ENCODE data around the gene SEC63.
A peak's percentile ranks its signal among the peaks of the same experiment; 100 is the strongest.
"Not testable (repeated sequence)": the region's sequence is repeated elsewhere in the genome, so short reads cannot be mapped to it uniquely, and the experiment has no call there.

SEC63 gene

DNA sequence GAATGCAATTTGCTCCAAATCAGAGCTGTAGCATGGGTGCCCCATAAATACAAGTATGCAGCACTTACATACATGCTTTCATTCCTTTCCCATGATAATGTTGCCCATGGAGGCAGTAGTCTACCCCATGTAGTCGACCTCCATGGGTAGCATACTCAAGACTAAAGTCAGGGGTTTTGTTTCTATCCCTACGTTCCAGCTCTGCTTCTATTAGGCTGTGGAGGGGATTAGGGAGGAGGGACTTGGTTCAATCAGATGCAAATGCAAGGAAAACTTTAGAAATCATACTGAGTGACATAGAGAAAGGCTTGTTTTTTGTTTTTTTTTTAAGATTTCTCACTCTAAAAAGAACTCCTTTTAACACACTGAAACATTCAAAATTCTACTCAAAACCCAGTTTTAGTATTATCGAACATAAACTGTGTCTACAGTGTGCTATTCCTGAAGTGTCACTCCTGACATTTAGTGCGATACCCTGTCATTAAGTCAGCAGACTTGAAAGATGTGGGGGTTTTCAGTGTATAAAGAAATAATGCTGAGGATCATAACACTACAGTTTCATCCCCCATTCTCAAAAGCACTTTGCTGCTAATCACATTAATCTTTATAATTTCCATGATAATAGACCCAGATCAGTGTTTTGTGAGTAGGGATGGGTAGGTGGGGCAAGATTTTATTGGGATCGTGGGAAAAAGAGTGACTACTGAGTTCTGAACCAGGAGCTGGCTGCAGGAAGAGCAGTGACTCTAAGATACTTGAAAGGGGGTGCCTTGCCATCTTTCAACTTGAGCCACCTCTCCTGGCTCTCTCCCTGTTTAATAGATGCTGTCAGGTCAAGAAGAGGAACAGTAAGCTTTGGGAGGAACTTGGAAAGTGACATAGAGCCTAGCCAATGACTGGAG, 93.5 kb downstream of the SEC63 start:
- DNase-seq (ENCODE audit: low read depth in 1 of 2, low spot score in 1 of 2), result no peak

DNA sequence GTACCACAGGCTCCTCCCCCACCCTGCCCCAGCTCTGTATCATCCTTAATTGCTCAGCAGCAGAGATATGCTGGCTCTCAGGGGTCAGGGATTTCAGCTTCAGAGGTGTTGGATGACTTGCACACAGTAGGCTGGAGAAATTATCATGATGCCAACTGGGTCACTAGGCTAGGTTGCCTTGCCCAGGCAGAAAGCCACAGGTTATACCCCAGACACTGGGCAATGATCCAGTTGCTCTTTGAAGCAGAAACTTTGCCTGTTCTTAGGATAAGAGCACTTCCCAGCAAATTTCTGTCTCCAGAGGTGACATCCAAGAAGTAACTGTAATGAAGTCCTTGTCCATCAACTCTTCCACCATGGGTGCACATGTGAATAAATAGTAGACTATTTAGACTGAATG, 95.6 kb downstream of the SEC63 start:
- DNase-seq (ENCODE audit: low read depth in 1 of 2, low spot score in 1 of 2), result no peak

DNA sequence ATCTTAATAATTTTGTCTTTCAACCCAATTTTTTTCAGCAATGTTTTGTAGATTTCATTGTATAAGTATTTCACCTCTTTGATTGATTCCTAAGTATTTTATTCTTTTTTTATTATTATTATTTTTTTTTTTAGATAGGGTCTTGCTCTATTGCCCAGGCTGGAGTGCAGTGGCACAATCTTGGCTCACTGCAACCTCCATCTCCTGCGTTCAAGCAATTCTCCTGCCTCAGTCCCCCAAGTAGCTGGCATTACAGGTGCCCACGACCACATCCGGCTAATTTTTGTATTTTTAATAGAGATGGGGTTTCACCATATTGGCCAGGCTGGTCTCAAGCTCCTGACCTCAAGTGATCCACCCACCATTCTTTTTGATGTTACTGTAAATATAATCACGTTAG, 97.0 kb downstream of the SEC63 start:
- DNase-seq (ENCODE audit: low read depth in 1 of 2, low spot score in 1 of 2), result not testable (repeated sequence)

DNA sequence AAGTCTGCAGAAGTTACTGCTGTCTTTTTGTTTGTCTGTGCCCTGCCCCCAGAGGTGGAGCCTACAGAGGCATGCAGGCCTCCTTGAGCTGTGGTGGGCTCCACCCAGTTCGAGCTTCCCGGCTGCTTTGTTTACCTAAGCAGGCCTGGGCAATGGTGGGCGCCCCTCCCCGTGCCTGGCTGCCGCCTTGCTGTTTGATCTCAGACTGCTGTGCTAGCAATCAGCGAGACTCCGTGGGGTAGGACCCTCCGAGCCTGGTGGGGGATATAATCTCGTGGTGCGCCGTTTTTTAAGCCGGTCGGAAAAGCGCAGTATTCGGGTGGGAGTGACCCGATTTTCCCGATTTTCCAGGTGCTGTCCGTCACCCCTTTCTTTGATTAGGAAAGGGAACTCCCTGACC, 97.9 kb downstream of the SEC63 start:
- DNase-seq (ENCODE audit: low read depth in 1 of 2, low spot score in 1 of 2), result not testable (repeated sequence)

DNA sequence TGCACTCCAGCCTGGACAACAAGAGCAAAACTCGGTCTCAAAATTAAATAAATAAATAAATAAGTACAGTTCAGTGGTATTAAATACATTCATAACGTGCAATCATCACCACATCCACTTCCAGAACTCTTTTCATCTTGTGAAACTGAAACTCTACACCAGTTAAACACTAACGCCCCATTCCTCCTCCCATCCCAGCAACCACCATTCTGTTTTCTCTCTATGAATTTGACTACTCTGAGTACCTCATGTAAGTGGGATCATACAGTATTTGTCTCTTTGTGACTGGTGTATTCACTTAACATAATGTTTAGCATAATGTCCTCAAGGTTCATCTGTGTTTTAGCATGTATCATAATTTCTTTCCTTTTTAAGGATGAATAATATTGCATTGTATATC, 104.8 kb downstream of the SEC63 start:
- no peak for DNase-seq (ENCODE audit: low read depth in 1 of 2, low spot score in 1 of 2)

DNA sequence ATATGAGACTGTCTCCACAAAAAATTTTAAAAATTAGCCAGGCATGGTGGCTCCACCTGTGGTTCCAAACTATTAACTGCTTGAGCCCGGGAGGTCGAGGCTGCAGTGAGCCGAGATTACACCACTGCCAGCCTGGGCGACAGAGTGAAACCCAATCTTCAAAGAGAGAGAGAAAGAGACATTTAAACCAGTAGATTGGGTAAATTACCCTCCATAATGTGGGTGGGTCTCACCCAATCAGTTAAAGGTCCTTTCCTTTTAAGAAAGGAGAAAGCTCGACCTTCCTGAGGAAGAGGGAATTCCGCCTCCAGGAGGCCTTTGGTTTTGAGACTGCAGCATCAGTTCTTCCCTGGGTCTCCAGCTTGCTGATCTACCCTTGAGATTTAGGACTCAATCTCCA, 108.7 kb downstream of the SEC63 start:
- no peak for DNase-seq (ENCODE audit: low read depth in 1 of 2, low spot score in 1 of 2)

DNA sequence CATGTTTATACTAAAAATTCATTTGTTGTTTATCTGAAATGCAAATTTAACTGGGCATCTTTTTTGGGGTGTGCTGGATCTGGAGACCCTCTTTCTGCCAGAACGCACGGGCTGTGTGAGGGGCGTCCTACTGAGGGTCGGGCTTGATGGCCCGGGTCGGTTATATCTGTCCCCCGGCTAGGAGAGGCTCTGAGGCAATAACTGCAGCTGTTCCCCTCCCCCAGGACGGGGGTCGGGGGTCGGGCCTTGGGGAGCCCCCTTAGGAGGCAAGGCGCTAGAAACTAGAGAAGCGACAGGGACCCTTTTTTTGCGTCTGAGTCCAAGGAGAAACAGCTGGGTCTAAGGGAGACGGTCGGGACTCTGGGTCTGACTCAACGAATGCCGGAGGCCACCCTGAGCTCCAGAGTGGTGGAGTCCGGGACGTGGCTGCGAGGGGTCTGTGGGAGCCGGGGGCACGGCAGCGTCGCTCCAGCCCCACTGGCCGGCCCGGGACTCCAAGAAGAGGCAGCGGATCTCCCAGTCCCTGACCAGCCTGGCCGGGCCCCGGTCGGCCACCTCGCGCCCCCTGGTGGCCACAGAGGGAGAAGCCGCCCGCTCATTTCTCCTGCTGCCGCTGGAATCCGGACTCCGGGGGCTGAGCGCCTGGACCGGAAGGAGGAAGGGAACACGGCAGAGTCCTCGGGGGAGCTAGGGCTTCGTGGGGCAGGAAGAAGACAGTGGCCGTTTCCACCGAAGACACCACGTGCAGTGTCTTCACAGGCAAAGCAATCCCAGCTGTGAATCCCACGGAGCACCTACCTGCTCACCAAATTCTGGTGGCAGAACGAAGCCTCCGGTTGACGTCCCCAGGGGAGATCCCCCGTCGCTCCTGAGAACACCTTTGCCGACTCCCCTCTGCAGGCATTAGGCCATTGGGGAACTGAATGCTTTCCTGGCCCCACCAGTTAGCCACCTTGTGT, 109.9 kb downstream of the SEC63 start:
- peak; percentile 67 to 68 for DNase-seq (ENCODE audit: low read depth in 1 of 2, low spot score in 1 of 2)

DNA sequence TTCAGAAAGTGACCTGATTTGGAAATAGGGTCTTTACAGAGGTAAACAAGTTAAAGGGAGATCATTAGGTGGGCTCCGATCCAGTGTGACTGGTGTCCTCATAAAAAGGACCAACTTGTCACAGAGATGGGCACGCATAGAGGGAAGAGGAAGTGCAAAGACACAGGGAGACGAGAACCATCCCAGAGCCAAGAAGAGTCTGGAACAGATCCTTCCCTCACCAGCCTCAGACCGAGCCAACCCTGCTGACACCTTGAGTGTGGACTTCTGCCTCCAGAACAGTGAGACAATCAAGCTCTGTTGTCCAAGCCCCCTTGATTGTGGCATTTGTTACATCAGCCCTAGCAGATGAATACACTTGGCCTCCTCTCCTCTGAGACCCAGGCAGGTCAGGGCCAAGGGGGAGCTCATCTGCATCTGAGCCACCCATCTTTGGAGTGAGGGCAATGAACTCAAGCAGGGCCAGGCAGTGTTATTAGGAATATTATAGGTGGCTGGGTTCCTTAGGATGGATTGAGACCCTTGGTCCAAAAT, 111.7 kb downstream of the SEC63 start:
- DNase-seq (ENCODE audit: low read depth in 1 of 2, low spot score in 1 of 2), result no peak

DNA sequence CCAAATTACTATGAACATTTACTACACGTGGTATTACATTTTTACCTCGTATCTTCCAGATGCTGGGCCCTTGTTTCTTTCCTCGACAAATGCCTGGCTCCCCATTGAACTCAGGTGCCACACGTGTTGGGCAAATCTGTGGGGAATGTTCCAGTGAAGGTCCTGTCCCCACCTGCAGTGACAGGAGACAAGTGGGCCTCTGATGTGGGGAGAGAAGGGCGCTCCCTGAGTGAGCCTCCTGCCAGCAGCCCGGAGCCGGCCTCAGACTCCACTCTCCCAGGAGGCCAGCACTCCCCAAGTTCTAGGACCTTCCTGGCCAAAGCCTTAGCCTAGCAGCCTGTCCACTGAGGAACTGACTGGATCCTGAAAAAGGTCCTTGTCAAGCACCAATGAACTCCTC, 112.2 kb downstream of the SEC63 start:
- no peak for DNase-seq (ENCODE audit: low read depth in 1 of 2, low spot score in 1 of 2)

DNA sequence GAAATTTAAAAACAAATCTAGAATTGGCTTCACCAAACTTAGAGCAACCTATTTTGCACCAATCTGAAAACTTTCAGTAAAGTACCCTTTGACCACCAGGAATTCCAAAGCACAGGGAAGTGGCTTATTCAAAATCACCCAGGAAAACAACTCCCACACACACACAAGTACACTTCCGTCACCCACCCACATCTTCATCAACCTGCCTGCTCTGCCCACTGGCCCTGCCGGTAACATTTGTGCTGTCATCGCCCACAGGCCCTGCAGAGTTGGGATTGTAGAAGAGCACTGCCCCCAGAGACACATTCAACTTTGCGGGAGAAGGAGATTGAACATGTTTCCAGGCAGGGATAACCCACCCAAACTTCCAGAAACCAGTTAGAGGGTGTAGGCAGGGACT, 114.6 kb downstream of the SEC63 start:
- no peak for DNase-seq (ENCODE audit: low read depth in 1 of 2, low spot score in 1 of 2)

DNA sequence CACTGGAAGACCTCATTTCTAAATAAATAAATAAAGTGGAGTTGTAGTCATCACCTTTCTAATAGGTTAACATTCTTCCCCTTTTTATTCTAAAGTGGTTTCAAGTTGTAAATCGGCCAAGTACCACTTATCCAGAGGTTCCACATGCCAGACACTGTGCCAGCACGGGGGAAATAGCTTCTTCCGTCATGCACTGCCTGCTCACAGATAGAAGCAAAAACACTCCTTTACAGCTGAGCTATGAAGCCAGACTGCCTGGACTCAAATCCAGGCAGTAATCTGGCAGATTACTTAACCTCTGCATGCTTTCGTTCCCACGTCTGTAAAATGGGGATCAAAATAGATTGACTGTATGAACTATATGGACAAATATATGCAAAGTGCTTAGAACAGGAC, 116.7 kb downstream of the SEC63 start:
- no peak for DNase-seq (ENCODE audit: low read depth in 1 of 2, low spot score in 1 of 2)

DNA sequence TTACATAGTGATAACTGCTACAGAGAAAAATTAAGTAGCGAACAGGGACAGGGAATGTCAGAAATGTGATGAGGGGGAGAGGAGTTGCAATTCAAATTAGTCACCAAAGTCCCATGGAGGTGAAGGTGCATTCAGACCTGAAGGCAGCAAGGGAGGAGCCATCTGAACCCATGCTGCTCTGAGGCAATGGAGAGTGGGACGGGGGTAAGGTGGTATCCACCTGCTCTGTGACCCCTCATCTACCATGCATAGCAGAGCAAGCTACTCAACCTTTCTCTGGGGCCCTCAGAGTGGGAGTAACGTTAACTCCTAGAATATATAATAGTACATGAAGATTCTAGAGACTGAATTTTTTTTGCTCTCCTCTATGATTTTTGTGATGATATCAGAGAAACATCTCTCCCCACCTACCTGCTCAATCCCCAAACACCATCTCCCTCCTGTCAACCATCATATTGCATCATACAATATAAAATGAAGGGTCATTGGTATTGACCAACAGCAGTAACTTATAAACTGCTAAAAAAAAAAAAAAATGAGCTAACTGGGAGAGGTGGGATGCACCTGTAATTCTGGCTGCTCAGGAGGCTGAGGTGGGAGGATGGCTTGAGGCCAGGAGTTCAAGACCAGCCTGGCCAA, 117.3 kb downstream of the SEC63 start:
- no peak for DNase-seq (ENCODE audit: low read depth in 1 of 2, low spot score in 1 of 2)

DNA sequence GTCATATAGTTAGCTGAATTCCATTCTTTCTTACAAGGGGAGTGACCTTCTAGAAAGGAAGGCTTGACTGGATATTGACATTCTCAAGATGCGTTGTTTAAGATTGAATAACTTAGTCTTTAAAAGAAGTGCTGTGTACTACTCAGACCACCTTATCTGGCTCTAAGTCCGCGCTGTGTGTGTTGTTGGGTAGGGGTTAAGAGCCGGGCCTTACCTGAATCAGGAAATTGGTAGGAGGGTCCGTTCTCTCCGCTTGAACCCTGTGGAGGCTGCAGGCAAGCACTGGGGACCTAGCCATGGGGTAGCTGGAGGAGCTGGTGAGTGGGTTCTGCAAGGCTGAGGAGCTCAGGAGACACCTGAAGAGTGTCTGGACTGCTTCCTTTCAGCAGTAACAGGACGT, 124.9 kb downstream of the SEC63 start:
- DNase-seq (ENCODE audit: low read depth in 1 of 2, low spot score in 1 of 2), result no peak

DNA sequence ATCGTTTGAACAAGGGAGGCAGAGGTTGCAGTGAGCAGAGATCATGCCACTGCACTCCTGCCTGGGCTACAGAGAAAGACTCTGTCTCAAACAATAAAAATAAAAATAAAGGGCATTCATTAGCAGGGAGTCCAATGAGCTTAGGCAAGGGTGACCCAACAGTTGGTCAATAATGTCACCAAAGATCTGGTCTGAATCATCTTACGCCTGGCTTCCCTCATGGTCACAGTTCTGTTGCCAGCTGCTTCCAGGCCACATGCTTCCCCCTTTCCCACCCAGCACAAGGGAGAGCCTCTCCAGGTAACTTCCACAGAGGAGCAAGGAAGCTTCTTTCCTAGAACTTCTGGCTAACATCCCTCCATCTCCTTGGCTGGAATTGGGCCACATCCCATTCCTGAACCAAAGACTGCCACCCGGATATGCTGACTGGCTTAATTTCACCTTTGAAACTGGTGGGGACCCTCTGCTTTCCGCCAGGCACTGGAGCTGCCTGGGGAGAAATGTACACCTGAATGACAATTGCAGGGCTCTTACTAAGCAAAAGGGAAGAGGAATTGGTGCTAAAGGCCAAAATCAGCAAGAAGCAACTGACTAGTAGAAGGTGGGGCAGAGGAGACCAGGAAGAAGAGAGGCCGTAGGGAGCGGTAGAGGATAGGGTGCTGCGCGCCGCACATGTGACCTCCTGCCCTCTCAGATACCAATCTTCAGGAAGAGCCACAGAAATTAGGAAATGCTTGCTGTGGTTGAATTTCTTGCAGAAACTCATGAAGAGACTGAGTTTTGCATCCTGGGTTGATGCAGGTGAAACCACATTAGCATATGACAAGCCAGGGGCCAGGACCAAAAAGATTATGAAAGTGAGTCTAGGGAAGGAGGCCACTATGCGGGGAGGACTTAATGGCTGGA, 125.6 kb downstream of the SEC63 start:
- DNase-seq (ENCODE audit: low read depth in 1 of 2, low spot score in 1 of 2), result no peak

DNA sequence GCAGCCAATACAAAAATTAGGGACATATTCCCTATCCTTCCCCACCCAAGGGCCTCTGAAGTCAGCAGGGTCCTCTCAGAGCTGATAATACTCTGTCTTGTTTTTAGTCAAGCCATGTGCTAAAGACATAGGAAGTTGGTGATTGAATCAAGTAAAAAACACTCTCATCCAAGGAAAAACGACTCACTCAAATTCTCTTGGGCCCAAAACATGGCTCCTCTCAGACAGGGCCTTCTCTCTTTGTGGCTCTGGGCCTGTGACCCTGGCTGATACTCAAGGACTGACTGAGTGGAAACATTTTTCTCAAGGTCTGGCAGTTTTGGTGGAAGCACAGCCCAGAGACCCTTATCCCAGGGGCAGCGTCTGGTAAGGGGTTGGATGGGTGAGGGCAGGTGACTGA, 127.9 kb downstream of the SEC63 start:
- DNase-seq (ENCODE audit: low read depth in 1 of 2, low spot score in 1 of 2), result no peak

DNA sequence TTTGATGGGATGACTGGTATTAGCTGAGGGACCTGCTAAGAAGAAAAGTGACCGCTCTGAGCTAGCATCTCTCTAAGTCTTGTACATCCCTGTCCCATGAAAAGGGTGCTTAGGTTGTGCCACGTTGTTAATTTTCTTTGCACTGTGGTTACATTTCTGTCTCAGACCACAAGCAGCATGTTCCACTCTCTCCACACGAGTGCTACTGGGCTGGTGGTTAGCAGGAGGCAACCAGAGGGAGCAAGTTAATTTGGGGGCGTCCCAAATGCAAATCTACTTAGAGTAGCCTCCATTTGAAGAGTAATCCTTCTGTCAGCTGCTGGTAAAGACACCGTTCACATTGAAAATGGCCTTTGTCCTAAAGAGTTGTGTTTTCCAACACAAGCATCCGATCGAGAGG, 130.5 kb downstream of the SEC63 start:
- no peak for DNase-seq (ENCODE audit: low read depth in 1 of 2, low spot score in 1 of 2)

DNA sequence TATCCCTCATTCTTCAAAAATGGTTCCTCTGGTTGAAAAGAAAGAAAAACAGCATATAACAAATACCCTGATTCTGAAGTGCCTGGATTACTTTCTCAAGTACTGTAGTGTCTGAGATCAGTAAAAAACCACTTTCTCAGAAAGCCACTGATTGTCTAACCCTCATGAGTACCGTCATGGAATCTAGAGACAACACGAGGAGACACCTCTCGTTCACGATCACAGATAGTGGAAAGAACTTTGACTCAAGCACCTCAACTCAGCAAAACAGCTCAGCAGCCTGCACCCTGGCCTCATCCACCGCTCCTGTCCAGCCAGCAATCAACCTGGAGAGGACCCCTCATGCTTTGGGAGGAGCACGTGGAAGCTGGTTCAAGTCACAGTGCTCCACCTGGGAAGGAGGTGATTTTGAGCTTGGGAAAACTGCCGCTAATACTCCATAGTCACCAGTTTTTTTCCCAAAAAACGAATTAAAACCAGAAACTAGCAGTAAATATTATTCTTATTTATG, 134.9 kb downstream of the SEC63 start:
- DNase-seq (ENCODE audit: low read depth in 1 of 2, low spot score in 1 of 2), result peak; percentile 18 to 40

DNA sequence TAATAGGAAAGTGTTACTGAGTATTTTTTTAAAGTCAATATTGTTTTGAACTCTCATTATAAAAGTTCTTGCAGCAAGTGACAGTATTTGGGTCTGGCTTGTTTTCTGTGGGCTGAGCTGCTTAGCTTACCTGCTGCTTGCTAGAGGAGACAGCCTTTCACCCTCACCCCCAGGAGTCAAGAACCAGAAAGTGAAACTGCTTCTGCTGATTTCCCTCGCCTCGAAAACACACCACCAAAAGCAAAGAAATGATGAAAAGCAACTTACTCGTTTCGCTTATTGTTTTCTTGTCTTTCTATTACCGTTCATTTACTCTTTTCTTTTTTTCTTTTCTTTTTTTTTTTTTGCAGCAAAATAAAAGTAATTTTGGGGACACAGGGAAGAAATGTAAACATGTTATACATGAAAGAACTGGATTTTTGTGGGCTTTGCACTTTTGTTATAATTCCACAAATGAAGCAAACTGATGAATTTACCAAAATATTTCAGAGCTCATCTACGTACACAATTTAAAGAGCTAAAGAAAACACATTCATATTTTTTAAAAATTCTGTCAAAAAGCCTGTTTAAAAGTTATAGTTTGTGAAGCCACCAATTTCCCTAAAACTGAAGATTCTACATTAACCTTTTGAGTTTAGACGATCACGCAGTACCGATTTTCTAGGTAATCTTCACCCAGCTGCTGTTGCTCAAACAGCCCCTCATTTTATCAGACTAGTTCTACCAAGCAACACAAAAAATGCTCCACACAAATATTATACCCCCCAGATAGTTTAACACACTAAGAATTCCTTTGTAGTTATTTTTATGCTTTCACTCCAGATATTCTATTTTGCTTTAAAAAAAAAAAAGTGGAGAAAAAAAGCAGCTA, 135.6 kb downstream of the SEC63 start:
- DNase-seq (ENCODE audit: low read depth in 1 of 2, low spot score in 1 of 2), result no peak

DNA sequence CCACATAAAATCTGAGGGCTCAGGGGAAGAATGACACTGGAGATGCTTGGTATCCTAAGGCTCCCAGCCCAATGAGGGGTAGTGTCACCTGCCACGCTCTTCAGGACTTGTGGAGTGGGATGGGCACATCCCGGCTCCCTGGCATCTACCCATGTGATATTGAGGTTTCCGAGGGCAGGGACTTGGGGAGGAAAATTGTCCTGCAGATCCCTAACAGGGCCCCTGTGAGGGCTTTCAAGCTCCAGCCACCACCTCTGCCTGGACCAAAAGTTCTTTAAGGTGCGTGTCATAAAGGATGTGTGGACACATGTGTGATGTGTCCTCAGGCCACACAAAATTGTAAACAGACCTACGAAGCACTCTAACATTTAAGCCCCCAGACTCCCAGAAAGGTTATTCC, 136.4 kb downstream of the SEC63 start:
- DNase-seq (ENCODE audit: low read depth in 1 of 2, low spot score in 1 of 2), result no peak
